Measurements from ENCODE around the gene SLC9A4.

- TF ChIP-seq POLR2A (IDR thresholded peaks at IDR 0.05) (no peak), CTCF (IDR thresholded peaks at IDR 0.05) (no peak), POLR2AphosphoS5 (IDR thresholded peaks at IDR 0.05) (no peak), EP300 (IDR thresholded peaks at IDR 0.05) (no peak)
Measured at GRCh38 chr2:102435741-102436140, 37.3 kb upstream of the SLC9A4 start.
